Loucy (cell line): ENCODE data around the gene ITSN1.

Experiments used
- EZH2phosphoT487 ChIP-seq: fragments of 200-600 bp; IDR thresholded peaks from 2 replicates; pipeline ENCODE4 v1.6.1; 2018; ENCODE audit warnings: antibody characterized with exemption, mild to moderate bottlenecking, moderate library complexity, borderline replicate concordance
- TF ChIP-seq, protein P1 (sequence below): fragments of 200-600 bp; sonication (generic); conservative IDR thresholded peaks from 2 replicates; pipeline ENCODE4 v1.5.1; 2014; ENCODE audit warnings: mild to moderate bottlenecking, antibody characterized with exemption, low read length

DNA sequence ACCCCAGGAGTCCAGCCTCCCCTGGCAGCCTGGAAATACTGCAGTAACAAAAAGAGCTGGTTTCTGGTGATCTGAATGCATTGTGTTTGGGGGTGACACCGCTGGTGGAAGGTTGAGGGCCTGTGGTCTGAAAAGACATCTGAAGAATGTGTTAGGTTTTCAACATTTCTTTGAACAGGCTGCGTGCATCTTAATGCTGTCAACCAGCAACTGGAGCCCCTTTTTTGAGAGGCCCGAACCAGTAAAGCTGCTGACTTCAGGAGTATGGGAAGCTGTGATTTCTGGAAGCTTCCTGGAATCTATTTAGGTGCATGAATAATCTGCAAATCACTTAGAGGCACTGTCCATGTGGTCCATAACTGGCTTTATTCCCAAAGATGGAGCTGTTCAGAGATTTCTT is 256.3 kb downstream of the ITSN1 start:
- TF ChIP-seq, protein P1, sequence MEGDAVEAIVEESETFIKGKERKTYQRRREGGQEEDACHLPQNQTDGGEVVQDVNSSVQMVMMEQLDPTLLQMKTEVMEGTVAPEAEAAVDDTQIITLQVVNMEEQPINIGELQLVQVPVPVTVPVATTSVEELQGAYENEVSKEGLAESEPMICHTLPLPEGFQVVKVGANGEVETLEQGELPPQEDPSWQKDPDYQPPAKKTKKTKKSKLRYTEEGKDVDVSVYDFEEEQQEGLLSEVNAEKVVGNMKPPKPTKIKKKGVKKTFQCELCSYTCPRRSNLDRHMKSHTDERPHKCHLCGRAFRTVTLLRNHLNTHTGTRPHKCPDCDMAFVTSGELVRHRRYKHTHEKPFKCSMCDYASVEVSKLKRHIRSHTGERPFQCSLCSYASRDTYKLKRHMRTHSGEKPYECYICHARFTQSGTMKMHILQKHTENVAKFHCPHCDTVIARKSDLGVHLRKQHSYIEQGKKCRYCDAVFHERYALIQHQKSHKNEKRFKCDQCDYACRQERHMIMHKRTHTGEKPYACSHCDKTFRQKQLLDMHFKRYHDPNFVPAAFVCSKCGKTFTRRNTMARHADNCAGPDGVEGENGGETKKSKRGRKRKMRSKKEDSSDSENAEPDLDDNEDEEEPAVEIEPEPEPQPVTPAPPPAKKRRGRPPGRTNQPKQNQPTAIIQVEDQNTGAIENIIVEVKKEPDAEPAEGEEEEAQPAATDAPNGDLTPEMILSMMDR, result no peak
- no peak for TF ChIP-seq EZH2phosphoT487
